ENCODE results near the gene ACSL5.

DNA sequence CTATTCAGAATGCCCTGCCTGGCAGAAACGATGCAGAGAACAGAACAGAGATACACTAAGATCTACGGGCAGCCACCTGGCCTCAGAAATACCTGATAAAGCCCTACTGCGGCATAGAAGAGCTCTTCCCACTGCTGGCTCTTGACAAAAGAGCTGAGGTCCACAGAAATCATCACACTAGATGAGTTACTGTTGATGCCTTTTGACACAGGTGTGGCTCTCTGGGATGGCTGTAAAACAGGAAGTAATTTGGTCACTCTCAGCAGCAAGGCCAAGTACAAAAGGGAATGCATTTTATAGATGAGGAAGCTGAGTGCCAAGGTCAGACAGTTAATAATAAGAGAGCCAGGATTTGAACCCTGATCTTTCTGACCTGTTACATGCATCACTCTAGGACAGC, 35.0 kb upstream of the ACSL5 start:
- no peak for TF ChIP-seq CTCF (IDR thresholded peaks at IDR 0.05)
- TF ChIP-seq ZFX (IDR thresholded peaks at IDR 0.05; ENCODE audit: borderline replicate concordance), result no peak

Data from 22Rv1 (cell line).